LHCN-M2 (cell line): Measurements from ENCODE around the gene PPP1R36. TPM values are rescaled to one million over a fixed set of nuclear protein-coding genes. Genes with fewer than 3 reads are reported as not detected.

ENCODE experiments used
- total RNA-seq: library from RNA; depleted of rRNA; stranded (reverse); fragments of >200 nt; gene quantifications from 2 replicates; pipeline ENCODE4 v1.2.3, GENCODE V29; 2014; rRNA removed

The PPP1R36 gene
- total RNA-seq, 1 experiment from 2014 or later = 1.1 TPM

Other genes with a start within 250 kb of the PPP1R36 start
- gene MTHFD1, start 161.6 kb upstream of the PPP1R36 start, total RNA-seq = 68.9 and 82.1 TPM in 2 replicates
- gene AKAP5, start 84.5 kb upstream of the PPP1R36 start, total RNA-seq = 0.13 and 0.40 TPM in 2 replicates
- 4.8 and 7.0 TPM in 2 replicates for gene ZBTB25, start 46.1 kb upstream of the PPP1R36 start, total RNA-seq
- gene ZBTB1, start 45.2 kb upstream of the PPP1R36 start, total RNA-seq = 51.2 and 54.2 TPM in 2 replicates
- gene HSPA2, start 9.2 kb upstream of the PPP1R36 start, total RNA-seq = 16.7 TPM in 2 replicates
- gene PLEKHG3, start 154.5 kb downstream of the PPP1R36 start, total RNA-seq = 3.5 and 6.0 TPM in 2 replicates